ENCODE measurements around the gene PDE3A.
A peak's percentile ranks its signal among the peaks of the same experiment; 100 is the strongest.

The PDE3A gene

DNA sequence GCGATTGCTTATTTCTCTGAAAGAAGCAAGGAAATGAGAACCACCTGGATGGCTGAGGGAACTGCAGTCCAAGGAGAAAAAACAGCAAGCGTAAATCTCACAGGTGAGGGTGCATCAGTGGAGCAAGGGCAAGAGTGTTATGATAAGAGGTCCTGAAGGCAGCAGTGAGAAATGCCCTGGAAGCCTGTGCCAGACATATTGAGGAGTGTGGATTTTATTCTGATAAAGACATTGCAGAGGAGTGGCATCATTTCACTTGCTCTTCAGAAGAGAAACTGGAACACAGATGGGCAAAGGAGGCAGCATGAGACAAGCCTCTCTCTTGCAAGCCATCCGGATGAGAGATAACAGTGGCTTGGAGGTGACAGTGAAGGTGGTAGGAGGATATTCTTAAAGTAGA, 78.5 kb downstream of the PDE3A start:
- FAIRE-seq (no peak), DNase-seq (ENCODE audit: insufficient read length, low spot score) (no peak)
- no peak for TF ChIP-seq POLR2A (IDR thresholded peaks at IDR 0.05; ENCODE audit: low read depth, low read length)

DNA sequence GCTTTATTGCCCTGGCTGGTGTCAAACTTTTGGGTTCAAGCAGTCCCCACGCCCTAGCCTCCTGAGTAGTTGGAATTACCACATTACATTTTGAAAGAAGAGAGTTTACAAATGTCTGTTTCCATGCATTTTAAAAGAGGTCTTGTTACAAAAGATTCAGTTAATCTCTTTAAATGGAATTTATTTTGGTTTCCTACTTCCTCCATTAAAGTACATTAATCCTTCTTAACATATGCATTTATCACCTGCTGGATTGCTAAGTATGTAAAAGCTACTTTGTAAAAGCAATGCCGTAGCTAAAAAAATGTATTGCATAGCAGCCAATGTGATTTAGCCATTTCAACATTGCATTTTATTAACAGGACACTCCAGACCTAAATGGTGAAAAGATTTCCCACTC, 80.4 kb downstream of the PDE3A start:
- DNase-seq (ENCODE audit: insufficient read length, low spot score) (no peak), FAIRE-seq (no peak)
- no peak for TF ChIP-seq POLR2A (IDR thresholded peaks at IDR 0.05; ENCODE audit: low read depth, low read length)

DNA sequence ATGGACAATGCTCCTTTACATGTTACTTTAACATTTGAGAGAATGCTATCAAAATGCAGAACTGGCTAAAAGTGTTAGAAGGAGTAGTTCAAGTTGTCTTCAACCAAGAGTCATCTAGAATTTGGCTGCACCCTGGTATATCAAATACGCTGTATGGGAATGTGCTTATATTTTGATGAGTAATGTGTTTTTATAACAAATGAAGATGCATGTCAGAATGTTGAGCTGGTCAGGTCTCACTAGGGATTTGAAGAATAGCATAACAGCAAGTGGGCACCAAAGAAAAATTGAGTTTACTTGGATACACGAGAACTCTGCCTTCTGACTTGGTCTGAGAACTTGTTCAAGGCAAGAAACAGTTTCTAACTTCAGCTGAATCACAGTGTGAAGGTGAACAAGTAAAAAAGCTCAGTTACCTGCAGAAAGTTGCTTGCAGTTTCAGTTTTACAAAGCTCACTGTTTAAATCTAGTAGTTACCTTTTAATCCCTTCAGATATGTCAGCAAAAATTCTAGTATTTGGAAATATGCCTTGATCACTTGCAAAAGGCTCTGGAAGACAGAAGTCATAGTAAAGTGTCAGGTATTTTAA, 82.3 kb downstream of the PDE3A start:
- no peak for FAIRE-seq
- no peak for DNase-seq (ENCODE audit: insufficient read length, low spot score)
- no peak for TF ChIP-seq POLR2A (IDR thresholded peaks at IDR 0.05; ENCODE audit: low read depth, low read length)

DNA sequence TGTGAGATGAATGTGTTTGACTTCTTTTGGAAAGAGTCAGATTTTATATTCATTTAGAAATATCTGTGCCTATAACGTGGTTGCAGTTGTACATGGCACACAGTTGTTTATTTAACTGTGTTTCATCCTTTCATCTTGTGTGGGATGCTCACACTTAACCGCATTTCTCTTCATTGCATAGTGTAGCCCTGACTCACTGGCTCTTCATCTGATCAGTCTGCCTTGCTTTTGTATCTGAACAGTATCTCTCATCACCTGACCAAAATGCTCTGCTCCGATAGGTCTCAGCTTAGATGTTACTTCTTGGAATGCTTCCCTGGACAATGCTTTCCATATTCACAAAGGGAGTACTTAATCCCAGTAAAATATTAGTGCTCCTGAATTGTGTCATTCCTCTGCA, 83.4 kb downstream of the PDE3A start:
- peak; percentile 2 for DNase-seq (ENCODE audit: insufficient read length, low spot score)
- no peak for TF ChIP-seq POLR2A (IDR thresholded peaks at IDR 0.05; ENCODE audit: low read depth, low read length)
- no peak for FAIRE-seq

DNA sequence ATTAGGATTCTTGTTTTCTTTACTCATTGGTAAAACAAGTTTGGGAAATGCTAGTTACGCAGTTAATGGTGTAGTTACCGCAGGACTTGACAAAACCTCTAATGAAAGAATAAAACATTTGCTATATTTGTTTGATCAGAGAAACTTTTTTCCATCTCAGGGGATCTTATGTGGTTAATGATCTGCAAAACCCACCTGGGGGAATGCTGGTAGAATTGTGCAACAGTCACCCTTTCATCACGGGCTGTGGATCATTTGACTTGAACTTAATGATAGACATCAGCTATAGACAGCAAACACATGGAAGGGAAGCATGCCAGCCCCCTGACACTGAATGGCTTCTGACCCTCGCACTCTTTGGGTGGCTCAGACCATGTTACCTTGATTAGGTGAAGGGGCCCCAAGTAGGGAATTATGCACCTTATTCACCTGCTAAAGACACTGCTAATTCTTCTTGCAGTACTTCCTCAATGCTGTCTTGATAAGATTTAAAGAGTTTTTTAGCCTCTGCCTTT, 84.2 kb downstream of the PDE3A start:
- FAIRE-seq (no peak), DNase-seq (ENCODE audit: insufficient read length, low spot score) (no peak)
- TF ChIP-seq POLR2A (IDR thresholded peaks at IDR 0.05; ENCODE audit: low read depth, low read length): no peak

DNA sequence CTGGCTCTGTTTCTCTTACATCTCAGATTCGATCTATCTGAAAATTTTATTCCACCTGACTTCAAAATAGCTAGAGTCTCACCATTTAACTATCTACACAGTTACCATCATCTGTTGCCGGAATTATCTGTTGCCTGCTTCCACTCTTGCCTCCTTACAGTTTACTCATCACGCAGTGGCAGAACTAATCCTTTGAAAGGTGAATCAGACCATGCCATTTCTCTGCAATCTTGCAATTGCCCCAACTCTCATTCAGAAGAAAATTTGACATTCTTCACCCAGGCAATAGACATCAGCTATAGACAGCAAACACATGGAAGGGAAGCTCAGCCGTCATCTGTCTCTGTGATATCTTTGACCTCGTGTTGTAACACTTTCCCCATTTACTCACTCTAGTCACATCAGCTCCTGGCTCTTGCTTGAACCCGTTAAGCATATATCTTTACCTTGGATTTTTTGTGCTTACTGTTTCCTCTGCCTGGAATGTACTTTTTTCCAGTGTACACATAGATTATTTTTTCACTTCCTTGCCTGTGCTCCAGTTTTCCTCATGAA, 85.5 kb downstream of the PDE3A start:
- TF ChIP-seq POLR2A (IDR thresholded peaks at IDR 0.05; ENCODE audit: low read depth, low read length): no peak
- FAIRE-seq: no peak
- DNase-seq (ENCODE audit: insufficient read length, low spot score): no peak

DNA sequence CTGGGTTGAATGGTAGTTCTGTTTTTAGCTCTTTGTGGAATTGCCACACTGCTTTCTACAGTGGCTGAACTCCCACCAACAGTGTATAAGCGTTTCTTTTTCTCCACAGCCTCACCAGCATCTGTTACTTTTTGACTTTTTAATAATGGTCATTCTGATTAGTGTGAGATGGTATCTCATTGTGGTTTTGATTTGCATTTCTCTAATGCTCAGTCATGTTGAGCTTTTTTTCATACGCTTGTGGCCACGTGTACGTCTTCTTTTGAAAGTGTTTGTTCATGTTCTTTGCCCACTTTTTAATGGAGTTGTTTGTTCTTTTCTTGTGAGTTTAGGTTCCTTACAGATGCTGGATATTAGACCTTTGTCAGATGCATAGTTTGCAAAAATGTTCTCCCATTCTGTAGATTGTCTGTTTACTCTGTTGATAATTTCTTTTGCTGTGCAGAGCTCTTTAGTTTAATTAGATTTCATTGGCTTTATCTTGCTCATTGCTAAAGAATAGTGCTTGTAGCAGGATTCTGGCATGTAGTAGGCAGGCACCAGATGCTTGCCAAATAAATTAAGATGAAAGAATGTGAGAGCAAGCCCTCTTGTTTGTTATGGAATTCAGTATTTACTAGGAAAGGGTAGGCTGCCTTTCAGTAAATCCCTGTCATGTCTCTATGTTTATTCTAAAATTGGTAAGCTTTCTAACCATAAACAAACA, 86.8 kb downstream of the PDE3A start:
- no peak for DNase-seq (ENCODE audit: insufficient read length, low spot score)
- FAIRE-seq: no peak
- TF ChIP-seq POLR2A (IDR thresholded peaks at IDR 0.05; ENCODE audit: low read depth, low read length): no peak

DNA sequence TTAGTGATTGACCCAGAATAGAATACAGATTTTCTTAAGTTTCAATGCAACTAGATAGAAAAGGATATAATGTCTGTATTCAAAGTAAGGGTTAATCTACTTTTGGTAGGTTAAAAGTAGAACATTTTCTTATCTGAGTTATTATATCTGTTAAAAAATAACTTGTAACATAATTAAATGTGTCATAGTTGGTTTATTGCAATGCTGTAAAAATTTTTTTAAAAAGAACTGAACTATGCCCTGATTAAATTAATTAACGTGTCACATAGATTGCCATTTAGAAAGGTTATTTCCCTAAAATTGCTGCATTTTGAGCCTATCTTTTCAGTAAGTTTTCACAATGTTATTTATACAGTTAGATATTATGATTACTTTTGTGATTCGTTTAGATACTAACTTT, 89.2 kb downstream of the PDE3A start:
- FAIRE-seq: no peak

DNA sequence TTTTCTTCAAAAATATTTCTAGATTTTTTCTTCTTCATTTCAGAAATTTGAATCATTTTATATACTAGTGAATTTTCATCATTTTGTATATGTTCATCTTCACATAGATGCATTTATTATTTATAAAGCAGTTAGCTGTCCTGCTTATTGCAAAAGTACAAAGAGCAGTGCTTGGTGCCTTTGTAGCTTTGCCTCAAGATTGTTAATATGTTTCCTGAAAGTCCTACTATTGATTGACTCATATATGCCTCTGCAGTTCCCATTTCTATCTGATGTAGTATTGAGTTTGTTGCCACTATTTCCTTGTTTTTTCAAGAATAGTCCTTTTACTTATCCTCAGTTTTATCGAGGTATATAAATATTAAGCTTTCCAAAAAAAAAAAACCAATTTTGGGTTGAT, 89.7 kb downstream of the PDE3A start:
- FAIRE-seq (no peak), DNase-seq (ENCODE audit: insufficient read length, low spot score) (no peak)
- TF ChIP-seq POLR2A (IDR thresholded peaks at IDR 0.05; ENCODE audit: low read depth, low read length): no peak

More for the DNA sequence above, 89.2 kb downstream of the PDE3A start:
- DNase-seq (ENCODE audit: insufficient read length, low spot score): no peak
- no peak for TF ChIP-seq POLR2A (IDR thresholded peaks at IDR 0.05; ENCODE audit: low read depth, low read length)

DNA sequence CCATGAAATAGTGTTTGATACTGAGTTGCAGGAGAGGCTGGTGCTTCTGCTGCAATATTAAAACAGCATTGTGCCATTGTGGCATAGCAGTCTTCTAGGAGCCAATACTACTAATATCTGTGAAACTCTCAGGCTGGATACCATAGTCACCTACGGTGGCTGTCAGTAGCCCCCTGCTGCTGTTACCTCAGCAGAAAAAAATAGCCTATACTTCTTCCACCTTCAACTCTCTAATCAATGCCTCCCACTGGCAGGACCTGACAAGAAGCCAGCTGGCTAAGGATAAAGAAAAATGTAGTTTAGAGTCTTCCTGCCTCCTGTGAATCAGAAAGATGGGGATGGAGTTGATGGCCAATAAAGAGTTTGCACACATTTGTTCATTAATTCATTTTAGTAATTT, 91.6 kb downstream of the PDE3A start:
- no peak for DNase-seq (ENCODE audit: insufficient read length, low spot score)
- no peak for TF ChIP-seq POLR2A (IDR thresholded peaks at IDR 0.05; ENCODE audit: low read depth, low read length)
- FAIRE-seq: no peak

DNA sequence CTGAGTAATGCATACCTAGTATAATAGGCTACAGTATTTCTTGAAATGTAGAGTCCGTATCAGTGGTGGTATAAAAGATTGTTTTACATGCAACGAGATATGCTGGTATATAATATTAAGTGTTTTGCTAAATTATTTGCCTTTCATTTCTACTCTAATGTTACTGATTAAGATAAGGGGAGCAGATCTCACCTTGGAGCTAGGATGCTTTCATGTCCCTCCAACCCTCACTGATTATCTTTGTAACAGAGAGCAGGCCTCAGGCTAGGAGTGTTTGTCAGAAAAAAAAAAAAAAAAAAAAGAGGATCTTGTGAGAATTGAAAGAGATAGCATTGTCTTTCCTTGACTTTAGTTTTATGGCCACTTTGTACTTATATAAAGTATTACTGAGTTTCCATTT, 92.6 kb downstream of the PDE3A start:
- TF ChIP-seq POLR2A (IDR thresholded peaks at IDR 0.05; ENCODE audit: low read depth, low read length): no peak
- no peak for FAIRE-seq
- DNase-seq (ENCODE audit: insufficient read length, low spot score): no peak

DNA sequence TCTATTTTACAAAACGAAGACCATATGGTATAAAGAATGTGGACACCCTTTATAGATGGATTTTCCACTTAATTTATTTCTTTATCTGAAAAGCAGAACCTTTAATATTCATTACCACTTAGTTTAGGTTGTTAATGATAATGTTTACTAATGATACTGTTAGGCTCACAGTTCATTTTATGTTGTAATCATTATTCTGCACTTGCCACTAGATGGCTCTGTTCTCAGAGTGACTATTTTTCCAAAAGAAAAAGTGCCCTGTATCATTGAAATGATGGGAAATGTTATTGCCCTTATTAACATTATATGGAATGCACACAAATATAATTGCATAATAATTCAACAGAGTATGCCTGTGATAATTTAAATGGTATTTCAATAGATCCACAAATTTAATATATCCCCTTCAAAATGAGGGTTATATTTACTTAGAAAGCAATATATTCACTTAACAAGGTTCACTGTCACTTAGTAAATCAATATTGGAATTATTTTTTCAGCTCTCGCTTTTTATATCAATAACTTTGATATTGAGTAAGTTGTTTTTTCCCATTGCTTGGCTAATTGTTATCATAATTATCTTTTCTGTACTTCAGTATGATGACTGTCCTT, 95.7 kb downstream of the PDE3A start:
- FAIRE-seq (peak; percentile 23), DNase-seq (ENCODE audit: insufficient read length, low spot score) (no peak)
- no peak for TF ChIP-seq POLR2A (IDR thresholded peaks at IDR 0.05; ENCODE audit: low read depth, low read length)

DNA sequence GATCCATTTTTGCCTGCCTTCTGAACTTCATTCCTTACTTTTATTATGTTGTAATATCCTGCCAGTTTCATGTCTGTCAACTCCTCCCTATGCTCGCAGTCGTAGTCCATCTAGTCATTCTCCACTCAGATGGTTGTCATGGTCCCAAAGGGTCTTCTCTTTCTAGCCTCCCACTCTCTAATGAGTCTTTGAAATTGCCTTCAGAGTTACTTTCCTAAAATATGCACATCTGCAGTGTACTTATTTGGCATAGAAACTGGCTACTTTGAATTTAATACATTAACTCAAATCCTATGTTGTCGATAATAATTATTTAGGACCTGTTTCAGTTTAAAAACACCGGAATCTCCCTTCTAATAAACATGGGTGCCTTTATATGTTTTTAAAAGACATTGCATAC, 101.0 kb downstream of the PDE3A start:
- FAIRE-seq (no peak), DNase-seq (ENCODE audit: insufficient read length, low spot score) (no peak)
- no peak for TF ChIP-seq POLR2A (IDR thresholded peaks at IDR 0.05; ENCODE audit: low read depth, low read length)

DNA sequence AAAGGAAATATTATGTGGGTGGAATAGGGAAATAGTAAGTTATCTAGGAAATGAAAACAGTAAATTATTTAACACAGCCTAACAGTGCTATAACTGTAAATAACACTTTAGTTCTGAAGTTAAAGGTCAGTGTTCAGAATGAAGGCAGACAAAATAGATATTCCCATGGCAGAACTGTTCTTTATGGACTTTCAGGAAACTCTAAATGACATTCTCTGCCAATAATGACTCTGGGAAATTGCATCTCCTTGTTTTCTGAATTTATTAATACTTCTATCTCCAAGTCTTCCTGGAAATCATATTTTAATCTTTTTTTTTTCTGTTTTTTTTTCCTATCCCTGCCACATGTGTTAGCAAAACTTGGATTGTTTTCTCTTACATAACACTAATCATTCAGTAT, 101.4 kb downstream of the PDE3A start:
- no peak for FAIRE-seq
- no peak for TF ChIP-seq POLR2A (IDR thresholded peaks at IDR 0.05; ENCODE audit: low read depth, low read length)
- DNase-seq (ENCODE audit: insufficient read length, low spot score): no peak

All from H54 (cell line).